Liver (tissue), 9 donors: ENCODE measurements around the gene PAX5. TPM values are rescaled to one million over a fixed set of nuclear protein-coding genes. Genes with fewer than 3 reads are reported as not detected.

Experiments used
- DNase-seq: peaks from one replicate; pipeline ENCODE4 v3.0.0-alpha.2; 2017; ENCODE audit warnings: low spot score
- H3K27ac ChIP-seq, 2 donors: one replicate each; pipeline ENCODE4 v1.7.0; 2013; ENCODE audit warnings: inconsistent platforms in 2 of 2, low read length in 2 of 2, control low read depth in 1 of 2, low read depth in 1 of 2, mild to moderate bottlenecking in 1 of 2
- H3K27me3 ChIP-seq, 4 donors: one replicate each; pipeline versions ENCODE4 v1.6.1 to v1.7.0; 2013; ENCODE audit warnings: low read length in 3 of 4, inconsistent platforms in 1 of 4, mild to moderate bottlenecking in 1 of 4, moderate library complexity in 1 of 4; ENCODE audit not compliant: control insufficient read depth in 4 of 4, insufficient read depth in 4 of 4
- H3K36me3 ChIP-seq, 4 donors: one replicate each; pipeline versions ENCODE4 v1.6.1 to v1.7.0; 2013; ENCODE audit warnings: low read length in 3 of 4, mild to moderate bottlenecking in 3 of 4, low read depth in 1 of 4, moderate library complexity in 1 of 4; ENCODE audit not compliant: control insufficient read depth in 4 of 4, insufficient read depth in 3 of 4
- H3K4me1 ChIP-seq, 4 donors: one replicate each; pipeline versions ENCODE4 v1.6.1 to v1.7.0; 2013; ENCODE audit warnings: low read length in 3 of 4, mild to moderate bottlenecking in 3 of 4, moderate library complexity in 1 of 4; ENCODE audit not compliant: control insufficient read depth in 4 of 4, insufficient read depth in 4 of 4
- H3K4me3 ChIP-seq, 3 donors: one replicate each; pipeline versions ENCODE4 v1.6.1 to v1.7.0; 2013; ENCODE audit warnings: low read length in 3 of 3, control low read depth in 1 of 3, low read depth in 1 of 3, mild to moderate bottlenecking in 1 of 3
- H3K9ac ChIP-seq, 2 donors: one replicate each; pipeline ENCODE4 v1.7.0; 2013; ENCODE audit warnings: low read length in 2 of 2, mild to moderate bottlenecking in 2 of 2, moderate library complexity in 2 of 2, control low read depth in 1 of 2, low read depth in 1 of 2
- H3K9me3 ChIP-seq, 4 donors: one replicate each; pipeline versions ENCODE4 v1.6.1 to v1.7.0; 2013; ENCODE audit warnings: low read length in 3 of 4; ENCODE audit not compliant: control insufficient read depth in 4 of 4
- ATF3 ChIP-seq: IDR thresholded peaks from 2 replicates; pipeline ENCODE4 v1.6.1; 2016; ENCODE audit warnings: antibody characterized with exemption
- FOXA1 ChIP-seq: IDR thresholded peaks from 2 replicates; pipeline ENCODE4 v1.6.1; 2016; ENCODE audit warnings: antibody characterized with exemption
- GABPA ChIP-seq, 2 donors: IDR thresholded peaks in 1 of 2; conservative IDR thresholded peaks in 1 of 2; 2 replicates each; pipeline ENCODE4 v1.6.1; 2016; ENCODE audit warnings: antibody characterized with exemption in 2 of 2, mild to moderate bottlenecking in 1 of 2, moderate library complexity in 1 of 2
- HNF4A ChIP-seq, 2 donors: conservative IDR thresholded peaks; 2 replicates each; pipeline ENCODE4 v1.6.1; 2016; ENCODE audit warnings: antibody characterized with exemption in 2 of 2, mild to moderate bottlenecking in 2 of 2
- HNF4G ChIP-seq: IDR thresholded peaks from 2 replicates; pipeline ENCODE4 v1.6.1; 2016; ENCODE audit warnings: antibody characterized with exemption
- MAX ChIP-seq: IDR thresholded peaks from 2 replicates; pipeline ENCODE4 v1.6.1; 2016; ENCODE audit warnings: antibody characterized with exemption
- NR2F2 ChIP-seq: IDR thresholded peaks from 2 replicates; pipeline ENCODE4 v1.6.1; 2016; ENCODE audit warnings: antibody characterized with exemption
- RXRA ChIP-seq, 2 donors: IDR thresholded peaks; 2 replicates each; pipeline ENCODE4 v1.6.1; 2017 to 2018; ENCODE audit warnings: antibody characterized with exemption in 2 of 2, mild to moderate bottlenecking in 1 of 2
- YY1 ChIP-seq: IDR thresholded peaks from 2 replicates; pipeline ENCODE4 v1.6.1; 2016; ENCODE audit warnings: antibody characterized with exemption, mild to moderate bottlenecking
- WGBS: extraction: QIAGEN DNeasy Blood & Tissue Kit; methylation state at CpG from one replicate; pipeline ENCODE4 v1.1.7; 2013; 5-methylcytosine and 5-hydroxymethylcytosine counted together
- polyA plus RNA-seq, 2 donors: library from polyadenylated mRNA; stranded (reverse) in 1 of 2; unstranded in 1 of 2; fragments of 200-250 nt in 1 of 2; fragments of >200 nt in 1 of 2; fragmentation: Nextera tagmentation in 1 of 2; extraction: Ambion mirVana in 1 of 2; gene quantifications; one replicate each; pipeline versions ENCODE4 v1.2.1 to v1.2.3, GENCODE V29; 2013 to 2015
- total RNA-seq, 2 donors: library from RNA; depleted of rRNA; stranded (reverse); fragments of >200 nt; gene quantifications; one replicate each; pipeline ENCODE4 v1.2.3, GENCODE V29; 2014
- TF ChIP-seq, protein P1 (sequence below): fragments of 150-350 bp; IDR thresholded peaks from 2 replicates; pipeline ENCODE4 v1.5.1; 2017; ENCODE audit warnings: improper control_type of control experiment, low read depth, low read length; ENCODE audit not compliant: missing input control
- donor health status: healthy.
- donor health status: healthy.
- donor health status: healthy.
- donor health status: healthy.
- donor health status: healthy.

PAX5 gene
- total and polyA plus RNA-seq, 4 donors = 0.05 to 2.7 (median 0.11) TPM

DNA sequence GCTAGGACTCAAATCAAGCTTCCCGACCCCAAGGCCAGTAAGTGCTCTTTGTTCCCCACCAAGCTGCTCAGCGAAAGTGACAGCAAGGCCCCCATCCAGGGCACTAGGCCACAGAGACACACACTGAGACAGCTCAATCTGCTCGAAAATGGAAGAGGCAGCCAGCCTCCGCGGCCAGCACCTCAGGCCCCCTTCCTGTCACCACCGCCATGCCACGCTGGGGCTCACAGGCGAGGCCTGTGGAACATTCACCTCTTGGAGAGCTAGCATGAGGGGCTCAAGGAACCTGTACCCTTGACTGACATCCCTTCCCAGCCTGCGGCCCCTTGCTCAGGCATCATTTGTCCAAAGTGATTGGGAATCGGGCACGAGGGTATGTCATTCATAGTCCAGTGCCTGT, 71.4 kb downstream of the PAX5 start:
- TF ChIP-seq HNF4G (no peak), FOXA1 (no peak), MAX (no peak)
- TF ChIP-seq, protein P1, sequence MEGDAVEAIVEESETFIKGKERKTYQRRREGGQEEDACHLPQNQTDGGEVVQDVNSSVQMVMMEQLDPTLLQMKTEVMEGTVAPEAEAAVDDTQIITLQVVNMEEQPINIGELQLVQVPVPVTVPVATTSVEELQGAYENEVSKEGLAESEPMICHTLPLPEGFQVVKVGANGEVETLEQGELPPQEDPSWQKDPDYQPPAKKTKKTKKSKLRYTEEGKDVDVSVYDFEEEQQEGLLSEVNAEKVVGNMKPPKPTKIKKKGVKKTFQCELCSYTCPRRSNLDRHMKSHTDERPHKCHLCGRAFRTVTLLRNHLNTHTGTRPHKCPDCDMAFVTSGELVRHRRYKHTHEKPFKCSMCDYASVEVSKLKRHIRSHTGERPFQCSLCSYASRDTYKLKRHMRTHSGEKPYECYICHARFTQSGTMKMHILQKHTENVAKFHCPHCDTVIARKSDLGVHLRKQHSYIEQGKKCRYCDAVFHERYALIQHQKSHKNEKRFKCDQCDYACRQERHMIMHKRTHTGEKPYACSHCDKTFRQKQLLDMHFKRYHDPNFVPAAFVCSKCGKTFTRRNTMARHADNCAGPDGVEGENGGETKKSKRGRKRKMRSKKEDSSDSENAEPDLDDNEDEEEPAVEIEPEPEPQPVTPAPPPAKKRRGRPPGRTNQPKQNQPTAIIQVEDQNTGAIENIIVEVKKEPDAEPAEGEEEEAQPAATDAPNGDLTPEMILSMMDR = no peak
- 93% methylated on average over 11 of the region's 11 CpGs for WGBS
- Histone ChIP-seq H3K9ac (no peak overlapping the region), H3K27me3 (peaks cover 0 to 10% (median 2%) of the 10 kb centered on the region in 4 donors), H3K36me3 (no peaks in the 10 kb centered on the region), H3K4me1 (peaks cover 0 to 2% (median 0%) of the 10 kb centered on the region in 4 donors), H3K9me3 (peaks cover 0 to 2% (median 0%) of the 10 kb centered on the region in 4 donors), H3K27ac (no peak overlapping the region), H3K4me3 (no peak overlapping the region)
- DNase-seq = no peak

DNA sequence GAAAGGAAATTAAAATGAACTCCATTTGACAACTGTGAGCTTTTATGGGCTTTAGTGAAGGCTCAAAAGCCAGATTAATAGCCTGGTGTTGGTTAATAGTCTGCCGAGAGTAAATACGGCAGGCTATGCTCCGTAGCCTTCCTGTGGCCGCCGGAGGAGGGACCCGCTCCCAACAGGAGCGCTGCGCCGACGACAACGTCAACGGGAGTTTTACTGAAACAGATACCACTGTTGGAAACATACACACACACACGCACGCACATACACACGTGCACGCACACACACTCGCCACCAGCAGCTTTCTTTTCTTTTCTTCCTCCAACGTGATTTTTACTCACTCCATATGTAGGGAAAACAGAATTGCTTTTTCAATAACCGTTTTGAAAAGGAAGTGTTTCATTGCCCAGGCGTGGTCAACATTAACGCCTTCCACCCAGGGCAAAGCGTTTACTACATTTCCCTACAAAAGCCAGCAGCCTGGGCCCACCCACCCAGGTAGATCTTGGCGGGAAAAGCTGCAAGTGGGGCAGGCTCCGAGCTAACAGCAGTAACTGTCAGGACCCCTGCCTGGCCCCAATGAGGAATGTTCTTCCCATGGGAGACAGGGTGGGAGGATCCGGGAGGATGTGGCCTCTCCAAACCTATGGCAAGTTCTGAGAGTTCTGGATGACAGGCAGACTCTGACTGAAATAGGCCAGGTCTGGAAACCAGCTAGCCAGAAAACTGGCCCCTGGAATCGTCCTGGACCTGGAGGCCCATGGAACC, 72.3 kb downstream of the PAX5 start:
- TF ChIP-seq YY1 = no peak
- TF ChIP-seq GABPA (IDR thresholded peaks at IDR 0.05 in 1 of 2, conservative IDR thresholded peaks at IDR 0.05 in 1 of 2) = no peak
- TF ChIP-seq, protein P1 = no peak
- Histone ChIP-seq H3K9ac (no peak overlapping the region), H3K27ac (no peak overlapping the region), H3K4me1 (peaks cover 0 to 2% (median 0%) of the 10 kb centered on the region in 4 donors), H3K4me3 (no peak overlapping the region), H3K27me3 (peaks cover 0 to 10% (median 2%) of the 10 kb centered on the region in 4 donors), H3K36me3 (no peaks in the 10 kb centered on the region), H3K9me3 (peaks cover 0 to 2% (median 0%) of the 10 kb centered on the region in 4 donors)
- DNase-seq = no peak
- 46% methylated on average over 26 of the region's 26 CpGs for WGBS

- H3K27me3 ChIP-seq = peaks cover 0 to 10% (median 2%) of the 10 kb centered on the region in 4 donors
- no peak for DNase-seq
- peaks cover 0 to 2% (median 0%) of the 10 kb centered on the region in 4 donors for H3K9me3 ChIP-seq
- no peak for TF ChIP-seq HNF4A (conservative IDR thresholded peaks at IDR 0.05)
- TF ChIP-seq ATF3 = no peak
- no peak for TF ChIP-seq YY1
- no peak for TF ChIP-seq NR2F2
- TF ChIP-seq RXRA (IDR thresholded peaks at IDR 0.05) = no peak
- no peak for TF ChIP-seq GABPA (IDR thresholded peaks at IDR 0.05 in 1 of 2, conservative IDR thresholded peaks at IDR 0.05 in 1 of 2)
- no peaks in the 10 kb centered on the region for H3K36me3 ChIP-seq
- H3K4me1 ChIP-seq = peaks cover 0 to 2% (median 0%) of the 10 kb centered on the region in 4 donors
- H3K9ac ChIP-seq = no peak overlapping the region
- no peak overlapping the region for H3K27ac ChIP-seq
- WGBS = 69% methylated on average over 4 of the region's 4 CpGs
- H3K4me3 ChIP-seq = no peak overlapping the region
Observed at GRCh38 chr9:36961051-36961450, 73.0 kb downstream of the PAX5 start.
